Muscle layer of duodenum (tissue), 2 donors: ENCODE measurements around the gene TTC27.

Experiments
- H3K27ac ChIP-seq: one replicate; pipeline ENCODE4 v1.7.0; 2013; ENCODE audit warnings: mild to moderate bottlenecking, low read length
- H3K27me3 ChIP-seq: one replicate; pipeline ENCODE4 v1.7.0; 2013; ENCODE audit warnings: low read depth, mild to moderate bottlenecking, control low read depth, low read length
- H3K36me3 ChIP-seq, 2 donors: one replicate each; pipeline ENCODE4 v1.7.0; 2013; ENCODE audit warnings: low read length in 2 of 2, control low read depth in 1 of 2, mild to moderate bottlenecking in 1 of 2; ENCODE audit not compliant: insufficient read depth in 2 of 2, control insufficient read depth in 1 of 2
- H3K4me1 ChIP-seq, 2 donors: one replicate each; pipeline ENCODE4 v1.7.0; 2013; ENCODE audit warnings: low read length in 2 of 2, mild to moderate bottlenecking in 2 of 2, control low read depth in 1 of 2, moderate library complexity in 1 of 2; ENCODE audit not compliant: insufficient read depth in 2 of 2, control insufficient read depth in 1 of 2
- H3K4me3 ChIP-seq, 2 donors: one replicate each; pipeline ENCODE4 v1.7.0; 2013; ENCODE audit warnings: low read length in 2 of 2, low read depth in 1 of 2, mild to moderate bottlenecking in 1 of 2
- H3K9me3 ChIP-seq, 2 donors: one replicate each; pipeline ENCODE4 v1.7.0; 2013; ENCODE audit warnings: low read length in 2 of 2, control low read depth in 1 of 2, mild to moderate bottlenecking in 1 of 2; ENCODE audit not compliant: control insufficient read depth in 1 of 2
- donor health status: healthy.

TTC27 gene

DNA sequence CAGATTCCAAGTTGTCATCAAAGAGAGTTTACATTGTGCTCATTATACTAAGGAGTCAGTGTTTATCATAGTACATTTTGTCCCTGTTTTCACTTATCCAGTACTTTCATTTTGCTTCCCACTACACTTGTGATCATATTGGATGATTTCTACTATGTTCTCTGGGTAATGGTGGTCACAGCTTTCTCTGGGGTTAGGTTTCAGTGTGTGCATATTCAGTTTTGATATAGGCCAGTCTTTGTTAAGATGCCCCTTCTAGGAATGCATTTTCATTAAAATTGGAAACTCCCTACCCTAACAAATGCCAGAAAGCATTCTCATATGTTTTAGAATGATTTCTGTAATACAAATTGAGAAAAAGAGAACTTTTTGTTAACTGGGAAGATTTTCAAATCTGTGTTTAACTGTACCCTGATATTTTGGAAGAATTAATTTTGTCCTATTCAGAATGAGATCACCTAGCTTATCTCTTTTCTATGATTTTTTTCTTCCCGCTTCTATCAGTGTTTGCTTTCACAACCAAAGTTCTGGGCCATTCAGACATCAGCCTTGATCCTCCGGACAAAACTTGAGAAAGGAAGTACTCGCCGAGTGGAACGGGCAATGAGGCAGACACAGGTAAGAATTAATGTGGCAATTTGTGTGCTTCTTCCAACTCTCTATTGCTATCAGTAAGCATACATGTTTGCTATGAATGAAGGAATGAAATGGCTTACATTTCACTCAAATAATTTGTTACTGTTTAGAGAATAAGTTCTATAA lies 74.6 kb downstream of the TTC27 start:
- Histone ChIP-seq H3K4me1 (no peaks in the 10 kb centered on the region), H3K27me3 (no peaks in the 10 kb centered on the region), H3K9me3 (no peaks in the 10 kb centered on the region), H3K36me3 (peaks cover 0 to 13% of the 10 kb centered on the region in 2 donors), H3K27ac (no peak overlapping the region), H3K4me3 (no peak overlapping the region)

DNA sequence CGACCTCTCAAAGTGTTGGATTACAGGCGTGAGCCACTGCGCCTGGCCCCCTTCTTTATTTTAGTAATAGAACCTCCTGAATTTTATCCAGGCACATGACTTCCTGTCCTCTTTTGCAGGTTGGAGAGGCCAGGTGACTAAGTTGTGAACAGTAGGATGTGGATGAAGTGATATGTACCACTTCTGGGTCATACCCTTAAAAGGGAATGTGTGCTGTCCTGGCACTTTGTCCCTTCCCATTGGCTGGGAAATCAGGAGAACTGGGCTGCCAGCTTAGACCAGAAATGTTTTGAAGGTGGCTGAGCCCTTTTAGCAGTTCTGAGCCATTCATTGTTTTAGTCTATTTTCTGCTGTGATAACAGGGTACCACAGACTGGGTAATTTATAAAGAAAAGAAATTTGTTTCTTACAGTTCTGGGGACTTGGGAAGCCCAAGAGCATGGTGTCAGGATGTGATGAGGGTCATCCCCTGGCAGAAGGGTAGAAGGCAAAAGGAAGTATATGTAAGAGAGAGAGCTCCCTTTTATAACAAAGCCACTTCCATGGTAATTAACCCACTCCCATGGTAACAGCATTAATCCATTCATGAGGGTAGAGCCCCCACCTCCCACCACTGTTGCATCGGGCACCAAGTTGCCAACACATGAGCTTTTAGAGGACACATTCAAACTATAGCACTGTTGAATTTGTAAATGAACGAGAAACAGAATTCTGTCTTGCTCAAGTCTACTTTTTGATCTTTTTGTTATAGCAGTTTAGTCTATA lies 79.1 kb downstream of the TTC27 start:
- peaks cover 0 to 7% of the 10 kb centered on the region in 2 donors for H3K4me1 ChIP-seq
- no peak overlapping the region for H3K4me3 ChIP-seq
- no peak overlapping the region for H3K27ac ChIP-seq
- H3K9me3 ChIP-seq = no peaks in the 10 kb centered on the region
- H3K36me3 ChIP-seq = peaks cover 0 to 13% of the 10 kb centered on the region in 2 donors
- no peaks in the 10 kb centered on the region for H3K27me3 ChIP-seq

DNA sequence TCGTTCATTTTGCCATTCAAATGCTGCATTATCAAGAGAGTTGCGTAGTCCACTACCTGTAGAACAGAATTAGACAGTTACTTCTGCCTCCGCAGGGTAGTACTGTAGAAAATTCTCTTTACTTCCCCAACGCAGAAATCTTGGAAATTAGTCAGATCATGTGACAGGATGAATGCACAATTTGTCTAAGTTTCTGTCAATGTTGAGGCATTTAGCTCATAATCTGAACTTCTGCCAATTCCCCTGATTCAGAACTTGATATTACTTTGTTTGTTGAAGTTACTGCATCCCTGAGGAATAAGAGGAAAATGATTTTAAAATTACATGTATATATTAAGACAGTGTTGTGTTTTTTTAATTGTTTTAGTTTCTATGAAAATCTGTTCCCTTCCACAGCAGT lies 83.4 kb downstream of the TTC27 start:
- H3K27ac ChIP-seq = no peak overlapping the region

DNA sequence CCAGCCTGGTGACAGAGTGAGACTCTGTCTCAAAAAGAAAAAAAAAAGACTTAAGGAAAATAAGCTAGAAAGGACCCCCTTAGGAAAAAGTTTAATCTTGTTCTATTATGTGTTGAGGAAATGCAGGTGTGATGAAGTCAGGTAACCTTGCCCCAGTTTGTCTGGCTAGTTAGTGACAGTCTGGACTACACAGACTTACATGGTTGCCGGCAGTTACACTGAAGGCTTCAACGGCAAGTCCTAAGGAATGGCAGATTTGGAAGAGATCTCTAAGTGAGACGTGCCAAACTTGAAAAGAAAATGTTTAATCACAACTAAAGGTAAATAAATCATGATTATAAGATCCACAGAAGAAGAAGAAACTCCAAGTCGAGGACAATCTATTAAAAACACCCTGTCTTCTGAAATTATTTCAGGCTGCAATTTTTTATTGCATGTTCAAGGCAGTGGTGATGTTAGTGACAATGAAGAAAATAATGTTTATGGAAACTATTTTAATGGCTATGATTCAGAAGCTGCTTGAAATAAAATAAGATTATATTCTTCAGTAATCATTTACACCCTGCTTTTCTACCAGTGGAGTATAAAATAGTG lies 84.2 kb downstream of the TTC27 start:
- Histone ChIP-seq H3K4me3 (no peak overlapping the region), H3K9me3 (no peaks in the 10 kb centered on the region), H3K4me1 (peaks cover 0 to 16% of the 10 kb centered on the region in 2 donors), H3K36me3 (no peaks in the 10 kb centered on the region), H3K27ac (no peak overlapping the region), H3K27me3 (no peaks in the 10 kb centered on the region)

More for the DNA sequence above, 83.4 kb downstream of the TTC27 start:
- H3K9me3 ChIP-seq = no peaks in the 10 kb centered on the region
- no peaks in the 10 kb centered on the region for H3K27me3 ChIP-seq
- H3K36me3 ChIP-seq = no peaks in the 10 kb centered on the region
- no peak overlapping the region for H3K4me3 ChIP-seq
- peaks cover 0 to 16% of the 10 kb centered on the region in 2 donors for H3K4me1 ChIP-seq

- H3K36me3 ChIP-seq = no peaks in the 10 kb centered on the region
- H3K27me3 ChIP-seq = no peaks in the 10 kb centered on the region
- H3K27ac ChIP-seq = no peak overlapping the region
- no peaks in the 10 kb centered on the region for H3K9me3 ChIP-seq
- H3K4me1 ChIP-seq = peaks cover 0 to 16% of the 10 kb centered on the region in 2 donors
- H3K4me3 ChIP-seq = no peak overlapping the region
Measured at GRCh38 chr2:32712870-32713269, 85.0 kb downstream of the TTC27 start.

DNA sequence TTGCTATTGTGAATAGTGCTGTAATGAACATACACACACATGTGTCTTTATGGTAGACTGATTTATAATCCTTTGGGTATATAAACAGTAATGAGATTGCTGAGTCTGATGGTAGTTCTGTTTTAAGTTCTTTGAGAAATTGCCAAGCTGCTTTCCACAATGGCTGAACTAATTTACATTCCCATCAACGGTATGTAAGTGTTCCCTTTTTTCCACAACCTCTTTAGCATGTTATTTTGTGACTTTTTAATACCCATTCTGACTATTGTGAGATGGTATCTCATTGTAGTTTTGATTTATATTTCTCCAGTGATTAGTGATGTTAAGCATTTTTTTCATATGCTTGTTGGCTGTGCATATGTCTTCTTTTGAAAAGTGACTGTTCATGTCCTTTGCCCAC lies 86.7 kb downstream of the TTC27 start:
- Histone ChIP-seq H3K27me3 (no peaks in the 10 kb centered on the region), H3K27ac (no peak overlapping the region), H3K36me3 (no peaks in the 10 kb centered on the region), H3K4me1 (peaks cover 0 to 16% of the 10 kb centered on the region in 2 donors), H3K4me3 (no peak overlapping the region), H3K9me3 (no peaks in the 10 kb centered on the region)

- no peaks in the 10 kb centered on the region for H3K27me3 ChIP-seq
- H3K9me3 ChIP-seq = no peaks in the 10 kb centered on the region
- no peak overlapping the region for H3K4me3 ChIP-seq
- H3K36me3 ChIP-seq = no peaks in the 10 kb centered on the region
- H3K4me1 ChIP-seq = peaks cover 0 to 21% of the 10 kb centered on the region in 2 donors
- no peak overlapping the region for H3K27ac ChIP-seq
Measured at GRCh38 chr2:32715391-32715841, 87.6 kb downstream of the TTC27 start.

DNA sequence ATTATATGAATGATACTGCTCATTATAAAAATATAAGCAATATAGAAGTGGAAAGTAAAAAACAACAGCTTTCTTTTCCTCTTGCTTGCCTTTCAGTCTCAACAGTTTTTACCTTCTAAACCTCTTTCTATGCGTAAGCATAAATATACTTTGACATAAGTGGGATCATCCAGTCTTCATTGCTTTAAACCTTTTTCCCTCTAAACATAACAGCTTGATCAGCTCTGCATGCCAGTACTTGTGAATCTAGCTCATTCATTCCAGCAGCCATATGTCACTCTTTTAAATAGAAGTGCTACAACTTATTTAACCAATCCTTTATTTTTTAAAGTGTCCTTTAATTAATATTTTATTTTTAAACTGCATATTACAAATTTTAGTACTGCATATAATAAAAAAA lies 88.1 kb downstream of the TTC27 start:
- Histone ChIP-seq H3K4me3 (no peak overlapping the region), H3K36me3 (no peaks in the 10 kb centered on the region), H3K27ac (no peak overlapping the region), H3K9me3 (no peaks in the 10 kb centered on the region), H3K27me3 (no peaks in the 10 kb centered on the region), H3K4me1 (peaks cover 0 to 21% of the 10 kb centered on the region in 2 donors)

DNA sequence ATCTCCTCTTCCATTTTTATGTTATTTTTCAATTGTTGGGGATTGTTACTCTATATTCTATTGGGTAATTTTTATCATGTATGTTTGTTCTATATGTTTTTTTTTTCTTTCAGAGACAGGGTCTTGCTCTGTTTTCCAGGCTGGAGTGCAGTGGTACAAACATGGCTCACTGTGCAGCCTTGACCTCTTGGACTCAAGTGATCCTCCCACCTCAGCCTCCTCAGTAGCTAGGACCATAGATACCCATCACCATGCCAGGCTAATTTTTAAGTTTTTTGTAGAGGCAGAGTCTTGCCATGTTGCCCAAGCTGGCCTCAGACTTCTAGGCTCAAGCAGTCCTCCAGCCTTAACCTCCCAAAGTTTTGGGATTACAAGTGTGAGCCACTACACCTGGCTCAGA lies 88.7 kb downstream of the TTC27 start:
- H3K9me3 ChIP-seq = no peaks in the 10 kb centered on the region
- H3K4me3 ChIP-seq = no peak overlapping the region
- no peak overlapping the region for H3K27ac ChIP-seq
- H3K36me3 ChIP-seq = no peaks in the 10 kb centered on the region
- H3K27me3 ChIP-seq = no peaks in the 10 kb centered on the region
- peaks cover 0 to 18% of the 10 kb centered on the region in 2 donors for H3K4me1 ChIP-seq

- Histone ChIP-seq H3K9me3 (no peaks in the 10 kb centered on the region), H3K27me3 (no peaks in the 10 kb centered on the region), H3K4me1 (peaks cover 0 to 5% of the 10 kb centered on the region in 2 donors), H3K36me3 (no peaks in the 10 kb centered on the region), H3K4me3 (no peak overlapping the region), H3K27ac (no peak overlapping the region)
Measured at GRCh38 chr2:32718752-32719151, 90.9 kb downstream of the TTC27 start.

- H3K27me3 ChIP-seq = no peaks in the 10 kb centered on the region
- peaks cover 0 to 5% of the 10 kb centered on the region in 2 donors for H3K4me1 ChIP-seq
- no peak overlapping the region for H3K27ac ChIP-seq
Measured at GRCh38 chr2:32719430-32719829, 91.6 kb downstream of the TTC27 start.

More at GRCh38 chr2:32719430-32719829, 91.6 kb downstream of the TTC27 start:
- Histone ChIP-seq H3K4me3 (no peak overlapping the region), H3K36me3 (no peaks in the 10 kb centered on the region), H3K9me3 (no peaks in the 10 kb centered on the region)
